RPMI8226 (cell line): ENCODE measurements around the gene CASKIN2.

Source experiments
- DNase-seq: peaks from one replicate; pipeline ENCODE4 v3.0.0-alpha.2; 2015

CASKIN2 gene

GRCh38 chr17:75518201-75518600, 2.9 kb upstream of the CASKIN2 start:
- no peak for DNase-seq

- peak; percentile 38 for DNase-seq
These were observed 2.0 kb upstream of the CASKIN2 start for GRCh38 chr17:75517297-75517865.

- peak; percentile 55 for DNase-seq
These were observed 1.4 kb upstream of the CASKIN2 start for GRCh38 chr17:75516619-75517296.

GRCh38 chr17:75516255-75516618, 900 bp upstream of the CASKIN2 start, which contains the start of gene TSEN54:
Gene TSEN54 (plus strand): TSS chr17:75516528. CDS start chr17:75516561, 33 bp downstream.
- peak; percentile 93 for DNase-seq

GRCh38 chr17:75514919-75515495, 330 bp downstream of the CASKIN2 start:
- no peak for DNase-seq

- DNase-seq, result no peak
These were observed 928 bp downstream of the CASKIN2 start for GRCh38 chr17:75514299-75514918.

- DNase-seq, result no peak
These were observed 1.7 kb downstream of the CASKIN2 start for GRCh38 chr17:75513641-75514000.

GRCh38 chr17:75512926-75513640, 2.3 kb downstream of the CASKIN2 start:
- DNase-seq, result no peak

- no peak for DNase-seq
These were observed 3.4 kb downstream of the CASKIN2 start for GRCh38 chr17:75511610-75512575.

- DNase-seq, result no peak
These were observed 4.1 kb downstream of the CASKIN2 start for GRCh38 chr17:75511270-75511609.

- no peak for DNase-seq
These were observed 5.6 kb downstream of the CASKIN2 start for GRCh38 chr17:75509528-75510258.

GRCh38 chr17:75508931-75509361, 6.4 kb downstream of the CASKIN2 start:
- DNase-seq, result no peak

- DNase-seq, result no peak
These were observed 7.3 kb downstream of the CASKIN2 start for GRCh38 chr17:75507733-75508719.

- DNase-seq, result no peak
These were observed 8.4 kb downstream of the CASKIN2 start for GRCh38 chr17:75506888-75507287.

- DNase-seq, result no peak
These were observed 9.2 kb downstream of the CASKIN2 start for GRCh38 chr17:75506134-75506533.

- DNase-seq, result no peak
These were observed 9.7 kb downstream of the CASKIN2 start for GRCh38 chr17:75505640-75506039.

GRCh38 chr17:75505152-75505409, 10.3 kb downstream of the CASKIN2 start:
- DNase-seq, result peak; percentile 25

- DNase-seq, result peak; percentile 79
These were observed 10.8 kb downstream of the CASKIN2 start for GRCh38 chr17:75504347-75505151.

GRCh38 chr17:75503976-75504346, 11.4 kb downstream of the CASKIN2 start:
- DNase-seq, result no peak
